H1 (cell line): ENCODE measurements around the gene ASCL1. TPM values are rescaled to one million over a fixed set of nuclear protein-coding genes. Genes with fewer than 3 reads are reported as not detected.

Experiments
- CTCF ChIA-PET: fragments of 300-600 bp; sonication (Branson Sonifier 250); formaldehyde crosslinking; loops from one replicate; lab custom pipeline; 2021; ENCODE audit not compliant: partially characterized antibody; lab: Charles Lee
- POLR2A ChIA-PET: fragments of 300-600 bp; sonication (Branson Sonifier 250); formaldehyde crosslinking; loops from one replicate; lab custom pipeline; 2021; ENCODE audit warnings: inconsistent platforms; ENCODE audit not compliant: partially characterized antibody; lab: Charles Lee
- DNase-seq, 2 experiments: peaks; one replicate each; pipeline versions ENCODE4 v3.0.0 to v3.0.0-alpha.2; 2010 to 2022; ENCODE audit warnings: low spot score in 2 of 2, low read depth in 1 of 2, mixed read lengths in 1 of 2
- FAIRE-seq: peaks from 2 replicates; lab custom pipeline; 2011; peaks lifted over from hg19 to GRCh38; lab: Jason Lieb, UNC
- H2AFZ ChIP-seq: 2 replicates; pipeline ENCODE4 v1.8.1; 2012; ENCODE audit warnings: low read length, inconsistent platforms
- H2AK5ac ChIP-seq: 2 replicates; pipeline ENCODE4 v1.6.1; 2013; ENCODE audit warnings: low read depth, low read length
- H2BK120ac ChIP-seq: replicated peaks from 2 replicates; pipeline ENCODE3; 2013; ENCODE audit warnings: low read depth, low read length, inconsistent platforms
- H2BK12ac ChIP-seq: 2 replicates; pipeline ENCODE4 v1.6.1; 2013; ENCODE audit warnings: low read depth, low read length
- H2BK15ac ChIP-seq: 2 replicates; pipeline ENCODE4 v1.6.1; 2013; ENCODE audit warnings: low read length
- H2BK20ac ChIP-seq: 2 replicates; pipeline ENCODE4 v1.6.1; 2013; ENCODE audit warnings: low read length
- H2BK5ac ChIP-seq: 2 replicates; pipeline ENCODE4 v1.6.1; 2013; ENCODE audit warnings: low read depth, low read length
- H3K14ac ChIP-seq: 2 replicates; pipeline ENCODE4 v1.6.1; 2013; ENCODE audit warnings: inconsistent platforms; ENCODE audit not compliant: insufficient read length
- H3K18ac ChIP-seq: 2 replicates; pipeline ENCODE4 v1.6.1; 2013; ENCODE audit warnings: low read length; ENCODE audit errors: extremely low read depth
- H3K23ac ChIP-seq: 2 replicates; pipeline ENCODE4 v1.6.1; 2013; ENCODE audit warnings: inconsistent platforms; ENCODE audit not compliant: insufficient read length
- H3K23me2 ChIP-seq: 2 replicates; pipeline ENCODE4 v1.6.1; 2013; ENCODE audit warnings: low read depth, low read length
- H3K27ac ChIP-seq: 2 replicates; pipeline ENCODE4 v1.6.1; 2011; ENCODE audit warnings: low read depth, low read length, inconsistent platforms
- H3K27me3 ChIP-seq, 4 experiments: replicated peaks in 1 of 4; 1 replicate in 1 of 4; 2 replicates in 3 of 4; pipeline versions ENCODE4 v1.6.1 to v1.8.1; 2011 to 2013; ENCODE audit warnings: low read length in 3 of 4, mild to moderate bottlenecking in 3 of 4, inconsistent platforms in 2 of 4, mixed read lengths in 2 of 4, moderate library complexity in 1 of 4; ENCODE audit not compliant: control insufficient read depth in 3 of 4, insufficient read depth in 3 of 4; ENCODE audit errors: extremely low read depth in 1 of 4
- H3K36me3 ChIP-seq, 4 experiments: 2 replicates each; pipeline versions ENCODE4 v1.6.1 to v1.8.1; 2011 to 2013; ENCODE audit warnings: mild to moderate bottlenecking in 4 of 4, low read length in 3 of 4, moderate library complexity in 2 of 4, control low read depth in 1 of 4, inconsistent platforms in 1 of 4; ENCODE audit not compliant: insufficient read depth in 4 of 4, control insufficient read depth in 2 of 4
- H3K4ac ChIP-seq: replicated peaks from 2 replicates; pipeline ENCODE3; 2013; ENCODE audit warnings: low read length, low read depth, mixed read lengths, inconsistent platforms; ENCODE audit not compliant: insufficient read length
- H3K4me1 ChIP-seq, 4 experiments: replicated peaks in 1 of 4; 1 replicate in 1 of 4; 2 replicates in 3 of 4; pipeline versions ENCODE4 v1.6.1 to v1.8.1; 2011 to 2013; ENCODE audit warnings: low read length in 3 of 4, inconsistent platforms in 2 of 4, mixed read lengths in 1 of 4; ENCODE audit not compliant: insufficient read depth in 4 of 4, control insufficient read depth in 3 of 4
- H3K4me2 ChIP-seq, 2 experiments: 2 replicates each; pipeline versions ENCODE4 v1.6.1 to v1.8.1; 2011 to 2013; ENCODE audit warnings: low read depth in 2 of 2, low read length in 2 of 2, control low read depth in 1 of 2, inconsistent platforms in 1 of 2, mild to moderate bottlenecking in 1 of 2; ENCODE audit not compliant: insufficient read depth in 1 of 2
- H3K4me3 ChIP-seq, 4 experiments: fragments of 200-600, 300-600 bp in 1 of 4; sonication (generic), shearing (Covaris generic), sonication (Bioruptor Twin) in 1 of 4; 2 replicates each; pipeline versions ENCODE4 v1.5.1 to v1.8.1; 2011 to 2016; ENCODE audit warnings: low read length in 4 of 4, low read depth in 3 of 4, control low read depth in 2 of 4, inconsistent platforms in 2 of 4, mild to moderate bottlenecking in 2 of 4, mixed read lengths in 1 of 4, moderate library complexity in 1 of 4; ENCODE audit not compliant: insufficient read depth in 2 of 4; ENCODE audit errors: extremely low read depth in 1 of 4
- H3K56ac ChIP-seq: replicated peaks from 2 replicates; pipeline ENCODE3; 2013; ENCODE audit warnings: low read depth, mild to moderate bottlenecking, mixed read lengths, low read length, inconsistent platforms; ENCODE audit not compliant: insufficient read length
- H3K79me1 ChIP-seq: 2 replicates; pipeline ENCODE4 v1.6.1; 2013; ENCODE audit warnings: low read depth, low read length, control low read depth
- H3K79me2 ChIP-seq, 2 experiments: 2 replicates each; pipeline versions ENCODE4 v1.6.1 to v1.8.1; 2012 to 2013; ENCODE audit warnings: low read length in 2 of 2, mild to moderate bottlenecking in 2 of 2, inconsistent platforms in 1 of 2; ENCODE audit not compliant: insufficient read depth in 2 of 2, control insufficient read depth in 1 of 2
- H3K9ac ChIP-seq, 4 experiments: replicated peaks in 1 of 4; 1 replicate in 1 of 4; 2 replicates in 3 of 4; pipeline versions ENCODE4 v1.6.1 to v1.8.1; 2011 to 2013; ENCODE audit warnings: low read depth in 3 of 4, low read length in 3 of 4, control low read depth in 2 of 4, mild to moderate bottlenecking in 2 of 4, moderate library complexity in 2 of 4, inconsistent platforms in 1 of 4; ENCODE audit errors: extremely low read depth in 1 of 4
- H3K9me3 ChIP-seq, 2 experiments: 2 replicates each; pipeline versions ENCODE4 v1.6.1 to v1.8.1; 2012 to 2013; ENCODE audit warnings: mild to moderate bottlenecking in 2 of 2, moderate library complexity in 2 of 2, control low read depth in 1 of 2, inconsistent platforms in 1 of 2, low read depth in 1 of 2, low read length in 1 of 2, mixed read lengths in 1 of 2; ENCODE audit not compliant: insufficient read depth in 2 of 2
- H4K20me1 ChIP-seq, 2 experiments: replicated peaks in 1 of 2; 2 replicates each; pipeline versions ENCODE3 to v1.8.1; 2011 to 2013; ENCODE audit warnings: inconsistent platforms in 2 of 2, low read length in 2 of 2, mild to moderate bottlenecking in 1 of 2; ENCODE audit not compliant: insufficient read depth in 2 of 2, control insufficient read depth in 1 of 2
- H4K5ac ChIP-seq: 2 replicates; pipeline ENCODE4 v1.6.1; 2013; ENCODE audit warnings: low read length, low read depth, mixed read lengths, inconsistent platforms; ENCODE audit not compliant: insufficient read length
- H4K8ac ChIP-seq: 2 replicates; pipeline ENCODE4 v1.8.0; 2013; ENCODE audit warnings: mild to moderate bottlenecking, moderate library complexity, low read length, inconsistent platforms; ENCODE audit not compliant: insufficient read depth; ENCODE audit errors: extremely low read depth
- H4K91ac ChIP-seq: replicated peaks from 2 replicates; pipeline ENCODE3; 2013; ENCODE audit warnings: low read length, mixed read lengths, inconsistent platforms; ENCODE audit not compliant: insufficient read length
- BACH1 ChIP-seq: IDR thresholded peaks from 2 replicates; pipeline ENCODE4 v1.6.1; 2012; ENCODE audit warnings: low read length, improper control_type of control experiment
- BRCA1 ChIP-seq: IDR thresholded peaks from 2 replicates; pipeline ENCODE4 v1.6.1; 2012; ENCODE audit warnings: low read depth, low read length, improper control_type of control experiment
- CHD1 ChIP-seq: IDR thresholded peaks from 2 replicates; pipeline ENCODE4 v1.6.1; 2012; ENCODE audit warnings: low read depth, low read length, improper control_type of control experiment
- CHD2 ChIP-seq: IDR thresholded peaks from 2 replicates; pipeline ENCODE4 v1.6.1; 2012; ENCODE audit warnings: low read length, improper control_type of control experiment
- JUND ChIP-seq: IDR thresholded peaks from 2 replicates; pipeline ENCODE4 v1.6.1; 2011; ENCODE audit warnings: mild to moderate bottlenecking, improper control_type of control experiment, low read length
- KDM4A ChIP-seq: IDR thresholded peaks from one replicate; pipeline ENCODE4 v1.7.1; 2012; ENCODE audit warnings: low read depth, mild to moderate bottlenecking, moderate library complexity, low read length, inconsistent platforms; ENCODE audit not compliant: severe bottlenecking
- POLR2A ChIP-seq, 2 experiments: IDR thresholded peaks; 1 replicate in 1 of 2; 2 replicates in 1 of 2; pipeline ENCODE4 v1.6.1; 2011; ENCODE audit warnings: low read depth in 2 of 2, low read length in 2 of 2, mild to moderate bottlenecking in 2 of 2; ENCODE audit errors: control extremely low read depth in 1 of 2
- POU5F1 ChIP-seq: IDR thresholded peaks from 2 replicates; pipeline ENCODE4 v1.6.1; 2011; ENCODE audit warnings: low read depth, mild to moderate bottlenecking, low read length, moderate library complexity
- RAD21 ChIP-seq, 2 experiments: IDR thresholded peaks in 1 of 2; conservative IDR thresholded peaks in 1 of 2; 2 replicates each; pipeline ENCODE4 v1.6.1; 2011; ENCODE audit warnings: low read depth in 2 of 2, low read length in 2 of 2, improper control_type of control experiment in 1 of 2, inconsistent platforms in 1 of 2, mild to moderate bottlenecking in 1 of 2, moderate library complexity in 1 of 2
- RNF2 ChIP-seq: fragments of 200-900, 300-1000 bp; sonication (generic); IDR thresholded peaks from 2 replicates; pipeline ENCODE4 v1.7.1; 2016; ENCODE audit warnings: borderline replicate concordance, low read depth, mild to moderate bottlenecking, antibody characterized with exemption, low read length; ENCODE audit not compliant: poor library complexity, severe bottlenecking; ENCODE audit errors: missing control alignments
- SIN3A ChIP-seq, 2 experiments: IDR thresholded peaks in 1 of 2; conservative IDR thresholded peaks in 1 of 2; 2 replicates each; pipeline ENCODE4 v1.6.1; 2011 to 2012; ENCODE audit warnings: low read length in 2 of 2, improper control_type of control experiment in 1 of 2, low read depth in 1 of 2, mild to moderate bottlenecking in 1 of 2
- SIRT6 ChIP-seq: IDR thresholded peaks from one replicate; pipeline ENCODE4 v1.7.1; 2012; ENCODE audit warnings: low read length, inconsistent platforms
- SP4 ChIP-seq: IDR thresholded peaks from 2 replicates; pipeline ENCODE4 v1.6.1; 2012; ENCODE audit warnings: low read length, inconsistent platforms
- TCF12 ChIP-seq: IDR thresholded peaks from 2 replicates; pipeline ENCODE4 v1.6.1; 2011; ENCODE audit warnings: low read depth, mild to moderate bottlenecking, low read length
- WGBS, 2 experiments: shearing (Covaris generic) in 1 of 2; methylation state at CpG; one replicate each; pipeline versions ENCODE4 v1.1.6 to v1.1.7; 2013 to 2015; ENCODE audit warnings: low lambda C conversion rate in 2 of 2, mixed read lengths in 2 of 2, inconsistent platforms in 1 of 2, low coverage in 1 of 2, missing lambda C conversion rate in 1 of 2; ENCODE audit not compliant: insufficient replicate concordance in 2 of 2, insufficient coverage in 1 of 2, insufficient read length in 1 of 2; ENCODE audit errors: extremely low coverage in 1 of 2, missing lambda C conversion rate in 1 of 2; 5-methylcytosine and 5-hydroxymethylcytosine counted together
- polyA plus RNA-seq, 7 experiments: library from polyadenylated mRNA; depleted of rRNA in 3 of 7; stranded (reverse) in 5 of 7; unstranded in 2 of 7; fragments of >200 nt in 5 of 7; fragments of 200-250 nt in 2 of 7; gene quantifications; 1 replicate in 5 of 7; 2 replicates in 1 of 7; 4 replicates in 1 of 7; pipeline versions ENCODE4 v1.2.1 to v1.2.3, GENCODE V29; 2011 to 2013; ENCODE audit warnings: missing spikeins in 2 of 7, mixed read lengths in 2 of 7
- total RNA-seq: library from RNA; stranded (reverse); fragmentation: NEBNext Ultra II Directional; extraction: Animal tissue kit (Norgen Biotek cat#: 25700); gene quantifications from 2 replicates; pipeline ENCODE4 v1.2.1, GENCODE V29; 2021
- TF ChIP-seq, protein P1 (sequence below): IDR thresholded peaks from 2 replicates; pipeline ENCODE4 v1.6.1; 2012; ENCODE audit warnings: inconsistent platforms

ASCL1 gene
- total and polyA plus RNA-seq, 2 of the 8 experiments (the other 6 are each of a cell fraction or from before 2014, with no cell fraction given) = 0.12 TPM; not detected in 1

DNA sequence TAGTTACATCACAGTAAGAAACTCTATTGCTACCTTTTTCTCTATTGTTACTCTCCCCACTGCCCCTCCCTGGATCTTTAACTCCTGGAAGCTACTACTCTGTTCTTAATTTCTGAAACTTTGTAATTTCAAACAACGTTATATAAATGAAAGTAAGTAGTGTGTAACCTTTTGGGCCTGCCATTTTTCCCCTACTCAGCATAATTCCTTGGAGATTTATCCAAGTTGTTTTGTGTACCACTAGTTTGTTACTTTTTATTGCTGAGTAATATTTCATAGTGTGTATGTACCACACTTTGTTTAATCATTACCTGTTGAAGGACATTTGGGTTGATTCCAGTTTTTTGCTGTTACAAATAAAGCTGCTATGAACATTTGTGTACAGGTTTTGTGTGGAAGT, 37.9 kb downstream of the ASCL1 start:
- Histone ChIP-seq H3K18ac (no peak overlapping the region), H2AFZ (no peak overlapping the region), H2AK5ac (no peak overlapping the region), H3K23me2 (no peaks in the 10 kb centered on the region), H2BK120ac (no peak overlapping the region), H3K27me3 (no peaks in the 10 kb centered on the region), H3K14ac (no peak overlapping the region), H3K56ac (no peak overlapping the region), H3K79me1 (no peaks in the 10 kb centered on the region), H3K4me1 (no peaks in the 10 kb centered on the region), H3K9ac (no peak overlapping the region), H4K20me1 (no peaks in the 10 kb centered on the region), H3K9me3 (peaks cover 16 to 19% of the 10 kb centered on the region in 2 experiments), H4K91ac (no peak overlapping the region), H4K8ac (no peak overlapping the region), H3K79me2 (no peaks in the 10 kb centered on the region), H2BK15ac (no peak overlapping the region), H2BK12ac (no peak overlapping the region), H3K4me3 (no peak overlapping the region), H4K5ac (no peak overlapping the region), H3K36me3 (no peaks in the 10 kb centered on the region), H3K4me2 (no peak overlapping the region), H3K27ac (no peak overlapping the region), H2BK20ac (no peak overlapping the region), H3K4ac (no peak overlapping the region), H3K23ac (no peak overlapping the region), H2BK5ac (no peak overlapping the region)
- DNase-seq (no peak), FAIRE-seq (no peak)
- CTCF ChIA-PET = interaction anchor here (0.6 to 0.9 kb wide), 3 partner anchors 16 to 390 kb away, joined by 3 to 4 read pairs (median 3); no protein-coding TSS in a partner anchor
- 84% methylated on average over 1 of the region's 1 CpG; no CpG with 5 or more reads in 1 of the 2 experiments for WGBS, 2 experiments
- POLR2A ChIA-PET = no interaction called here
- no peak for TF ChIP-seq RAD21 (IDR thresholded peaks at IDR 0.05 in 1 of 2, conservative IDR thresholded peaks at IDR 0.05 in 1 of 2; ENCODE audit: low read depth in 2 of 2, low read length in 2 of 2)
- TF ChIP-seq JUND = no peak
- no peak for TF ChIP-seq RNF2
- no peak for TF ChIP-seq SIRT6
- TF ChIP-seq POU5F1 = no peak
- no peak for TF ChIP-seq CHD2
- TF ChIP-seq SIN3A (conservative IDR thresholded peaks at IDR 0.05 in 1 of 2, IDR thresholded peaks at IDR 0.05 in 1 of 2; ENCODE audit: low read depth in 1 of 2, low read length in 2 of 2) = no peak
- TF ChIP-seq POLR2A (IDR thresholded peaks at IDR 0.05; ENCODE audit: control extremely low read depth in 1 of 2, low read depth in 2 of 2, low read length in 2 of 2) = no peak
- no peak for TF ChIP-seq KDM4A
- no peak for TF ChIP-seq BRCA1
- no peak for TF ChIP-seq BACH1
- TF ChIP-seq CHD1 = no peak
- no peak for TF ChIP-seq TCF12
- no peak for TF ChIP-seq SP4
- TF ChIP-seq, protein P1, sequence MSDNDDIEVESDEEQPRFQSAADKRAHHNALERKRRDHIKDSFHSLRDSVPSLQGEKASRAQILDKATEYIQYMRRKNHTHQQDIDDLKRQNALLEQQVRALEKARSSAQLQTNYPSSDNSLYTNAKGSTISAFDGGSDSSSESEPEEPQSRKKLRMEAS = no peak
